Measurements from ENCODE around the gene HOXC9. TPM values are rescaled to one million over a fixed set of nuclear protein-coding genes. Genes with fewer than 3 reads are reported as not detected.

HOXC9 gene
- 10 to 100 TPM in 1 of 2 donors, 1 to 10 TPM in 1; 7.0 to 12.0 TPM for total RNA-seq
- long read RNA-seq, donor 1, partial matches to known transcripts, result 0 of 3 reads
- long read RNA-seq, donor 1, other reads (novel, unspliced or antisense), result 0 of 3 reads
- long read RNA-seq, donor 2, transcript HOXC9-201 (2 exons, 1,516 nt), result major isoform, 23 of 24 reads
- long read RNA-seq, donor 2, partial matches to known transcripts, result 0 of 24 reads
- long read RNA-seq, donor 2, other reads (novel, unspliced or antisense), result 1 of 24 reads

DNA sequence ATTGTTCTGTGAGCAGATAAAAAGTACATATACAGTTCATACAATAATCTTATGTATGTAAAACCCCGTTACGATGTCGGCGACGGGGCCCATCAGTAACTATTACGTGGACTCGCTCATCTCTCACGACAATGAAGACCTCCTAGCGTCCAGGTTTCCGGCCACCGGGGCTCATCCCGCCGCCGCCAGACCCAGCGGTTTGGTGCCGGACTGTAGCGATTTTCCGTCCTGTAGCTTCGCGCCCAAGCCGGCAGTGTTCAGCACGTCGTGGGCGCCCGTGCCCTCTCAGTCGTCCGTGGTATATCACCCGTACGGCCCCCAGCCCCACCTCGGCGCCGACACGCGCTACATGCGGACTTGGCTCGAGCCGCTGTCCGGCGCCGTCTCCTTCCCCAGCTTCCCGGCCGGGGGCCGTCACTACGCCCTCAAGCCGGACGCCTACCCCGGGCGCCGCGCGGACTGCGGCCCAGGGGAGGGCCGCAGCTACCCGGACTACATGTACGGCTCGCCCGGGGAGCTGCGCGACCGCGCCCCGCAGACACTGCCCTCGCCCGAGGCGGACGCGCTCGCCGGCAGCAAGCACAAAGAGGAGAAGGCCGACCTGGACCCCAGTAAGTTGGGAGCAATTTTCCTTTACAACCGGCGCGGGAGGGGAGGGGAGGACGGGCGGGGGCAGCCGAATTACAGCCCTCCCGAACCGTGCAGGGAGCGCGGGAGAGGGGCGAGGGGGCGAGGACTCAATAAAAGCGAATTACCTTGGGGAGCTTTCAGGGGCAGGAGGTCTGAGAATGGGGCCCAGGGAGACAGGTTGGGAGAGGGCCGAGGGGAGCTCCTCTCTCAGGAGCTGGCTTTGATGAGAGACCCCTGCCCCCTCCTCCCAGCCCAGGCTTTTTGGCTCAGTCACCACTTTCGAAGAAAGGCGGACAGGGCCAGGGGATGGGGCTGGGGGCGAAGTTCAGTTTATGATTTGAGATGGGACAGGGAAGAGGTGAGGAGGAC, at the start of gene HOXC9:
Gene HOXC9, plus strand, starts transcription at position 46 of the 999 bp plus-strand sequence. Its CDS starts 28 bp downstream, at position 74.
- intact Hi-C loops (cut with DNase I), result loop anchor here in 1 of 2 donors (10.0 kb wide), 1 partner anchor 354 kb away; no protein-coding TSS in a partner anchor
- no peak for DNase-seq (ENCODE audit: low spot score)

DNA sequence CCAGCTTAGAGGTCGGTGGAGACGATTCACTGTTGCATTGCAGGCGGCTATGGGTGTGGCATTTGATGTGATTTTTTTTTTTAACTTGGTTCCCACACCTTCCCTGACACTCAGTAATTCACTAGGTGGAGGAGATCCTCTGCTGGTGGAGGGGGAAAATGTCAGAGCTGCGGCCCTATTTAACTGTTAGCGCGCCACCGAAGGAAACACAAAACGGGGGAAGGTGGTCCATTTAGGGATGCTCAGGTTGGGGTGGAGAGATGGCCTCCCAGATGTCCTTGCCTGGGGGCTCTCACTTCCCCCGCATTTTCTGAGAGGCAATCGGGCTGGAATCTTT, 49.6 kb upstream of the HOXC9 start:
- intact Hi-C loops (cut with DNase I), result no loop called here

DNA sequence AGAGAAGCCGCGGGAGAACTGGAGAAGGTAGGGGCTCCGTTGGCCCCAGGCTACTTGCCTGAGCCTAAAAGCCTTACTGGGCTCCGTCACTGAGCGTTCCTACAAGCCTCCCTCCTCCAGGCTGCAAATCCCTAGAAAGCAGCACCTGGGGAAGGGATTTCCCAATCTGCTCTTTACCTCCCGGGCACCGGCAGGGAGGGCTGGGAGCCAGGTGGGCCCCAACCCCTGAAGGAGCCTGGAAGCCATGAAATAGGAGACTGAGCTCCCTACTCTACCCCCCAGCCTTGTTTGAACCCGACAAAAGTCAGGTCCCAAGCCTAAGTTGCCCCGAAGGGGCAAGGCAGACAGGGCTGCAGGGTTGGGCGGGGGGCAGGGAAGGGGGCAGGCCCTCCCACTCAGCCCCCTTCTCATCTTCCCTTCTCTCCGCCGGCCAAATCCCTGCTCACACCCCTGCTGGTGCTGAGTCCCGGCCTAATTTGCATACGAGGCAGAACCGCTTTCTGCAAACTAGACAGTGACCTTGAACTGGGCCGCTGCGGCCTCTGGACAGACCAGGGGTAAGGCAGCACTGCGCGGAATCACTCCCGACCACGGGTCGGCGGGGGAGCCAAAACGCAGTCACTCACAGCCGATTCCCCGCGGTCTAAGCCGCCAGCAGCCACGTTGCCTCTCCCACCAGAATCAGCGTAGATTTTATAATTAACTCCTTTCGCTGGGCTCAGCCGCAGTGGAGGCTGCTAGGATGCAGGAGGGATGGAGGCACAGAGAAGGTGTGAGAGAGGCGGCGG, 49.0 kb upstream of the HOXC9 start:
- DNase-seq (ENCODE audit: low spot score), result no peak
- intact Hi-C loops (cut with DNase I), result no loop called here

More for the DNA sequence above, 49.6 kb upstream of the HOXC9 start:
- DNase-seq (ENCODE audit: low spot score), result no peak

DNA sequence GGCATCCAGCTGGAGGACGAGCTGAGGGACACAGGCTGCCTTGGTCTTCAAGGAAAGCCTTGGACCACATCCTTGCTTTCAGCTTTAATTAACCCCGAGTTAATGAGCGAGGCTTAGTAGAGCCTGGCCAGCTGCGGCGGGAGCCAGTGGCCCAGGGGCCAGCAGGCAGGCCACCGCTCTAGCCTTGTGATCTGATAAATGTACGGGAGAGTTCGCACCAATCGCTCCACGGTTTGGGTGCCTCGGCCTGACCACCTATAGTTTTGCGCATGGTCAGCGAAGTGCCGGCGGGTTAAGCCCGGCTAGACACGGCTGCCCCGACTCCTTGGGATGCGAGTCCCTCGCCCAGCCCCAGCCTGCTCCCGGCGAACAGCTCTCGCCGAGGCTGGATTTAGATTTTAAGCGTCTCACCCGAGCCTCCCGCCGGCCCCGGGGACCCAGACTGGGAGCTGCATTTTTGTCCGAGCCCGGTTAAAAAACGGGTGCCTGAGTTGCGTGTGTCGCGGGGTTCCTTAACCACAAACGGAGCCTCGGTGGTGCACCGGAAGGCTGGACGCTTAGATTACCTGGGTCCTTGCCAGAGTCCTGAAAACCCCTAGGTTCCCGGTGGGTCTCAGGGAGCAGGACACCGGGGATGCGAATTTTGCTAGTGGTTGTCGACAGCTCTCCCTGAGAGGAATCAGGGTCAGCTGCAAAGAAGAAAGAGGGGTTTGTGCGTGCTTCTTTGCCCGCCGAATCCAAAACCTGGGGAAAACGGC, 48.2 kb upstream of the HOXC9 start:
- intact Hi-C loops (cut with DNase I), result no loop called here
- no peak for DNase-seq (ENCODE audit: low spot score)

DNA sequence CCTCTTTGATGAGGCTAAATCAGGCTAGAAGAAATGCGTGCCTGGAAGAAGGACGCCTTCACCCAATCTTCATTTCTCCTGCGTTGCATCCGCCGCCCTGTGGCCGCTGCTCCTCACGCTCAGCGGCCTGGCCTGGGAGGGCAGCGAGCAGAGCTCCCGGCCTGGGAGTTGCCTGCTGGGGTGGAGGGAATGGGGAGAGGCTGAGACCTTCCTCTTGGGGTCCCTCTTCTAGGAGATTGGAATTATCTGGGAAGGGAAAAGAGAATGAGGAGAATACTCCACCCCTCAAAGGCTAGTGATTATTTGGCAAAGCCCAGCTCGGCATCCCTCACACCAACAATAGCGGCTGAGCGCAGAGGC, 47.6 kb upstream of the HOXC9 start:
- intact Hi-C loops (cut with DNase I), result no loop called here
- no peak for DNase-seq (ENCODE audit: low spot score)

DNA sequence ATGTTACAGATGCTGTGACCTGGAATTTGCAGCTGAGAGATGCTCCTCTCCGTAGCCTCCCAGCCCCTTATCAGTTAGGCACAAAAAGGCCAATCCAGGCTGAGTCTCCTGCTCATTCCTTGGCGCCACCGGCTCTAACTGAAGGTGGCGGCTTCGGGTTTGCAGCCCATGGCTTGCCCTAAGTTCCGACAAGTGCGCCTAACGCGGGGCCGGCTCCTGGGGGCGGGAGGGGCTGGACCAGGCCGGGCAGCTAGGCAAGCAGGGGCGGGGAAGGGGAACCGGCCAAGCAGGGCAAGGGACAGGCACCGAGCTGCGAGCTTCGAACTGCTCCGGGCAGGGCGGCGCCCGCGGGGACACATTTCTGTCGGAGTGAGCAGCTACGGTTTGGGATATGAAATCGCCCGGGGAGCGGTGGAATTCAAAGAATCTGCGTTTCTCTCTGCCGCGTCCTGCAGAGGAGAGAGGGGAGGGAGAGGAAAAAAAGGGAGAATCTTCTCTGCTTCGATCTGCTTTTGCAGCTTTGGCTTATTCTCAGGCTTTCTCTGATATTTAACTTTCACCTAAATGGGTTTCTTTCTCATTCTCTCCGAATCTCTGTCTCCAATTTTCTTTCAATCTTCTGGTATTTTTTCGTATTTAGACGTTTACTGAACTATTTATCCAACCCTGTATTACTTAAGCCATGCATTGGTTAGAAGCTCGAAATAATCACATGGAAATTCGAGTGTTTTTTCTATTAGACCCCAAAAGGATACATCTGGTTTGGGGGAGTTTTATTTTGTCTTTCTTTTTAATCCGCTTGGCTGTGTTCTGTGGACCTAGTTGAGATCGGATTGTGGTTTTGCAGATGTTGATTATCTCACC, 46.9 kb upstream of the HOXC9 start:
- intact Hi-C loops (cut with DNase I), result no loop called here
- no peak for DNase-seq (ENCODE audit: low spot score)

DNA sequence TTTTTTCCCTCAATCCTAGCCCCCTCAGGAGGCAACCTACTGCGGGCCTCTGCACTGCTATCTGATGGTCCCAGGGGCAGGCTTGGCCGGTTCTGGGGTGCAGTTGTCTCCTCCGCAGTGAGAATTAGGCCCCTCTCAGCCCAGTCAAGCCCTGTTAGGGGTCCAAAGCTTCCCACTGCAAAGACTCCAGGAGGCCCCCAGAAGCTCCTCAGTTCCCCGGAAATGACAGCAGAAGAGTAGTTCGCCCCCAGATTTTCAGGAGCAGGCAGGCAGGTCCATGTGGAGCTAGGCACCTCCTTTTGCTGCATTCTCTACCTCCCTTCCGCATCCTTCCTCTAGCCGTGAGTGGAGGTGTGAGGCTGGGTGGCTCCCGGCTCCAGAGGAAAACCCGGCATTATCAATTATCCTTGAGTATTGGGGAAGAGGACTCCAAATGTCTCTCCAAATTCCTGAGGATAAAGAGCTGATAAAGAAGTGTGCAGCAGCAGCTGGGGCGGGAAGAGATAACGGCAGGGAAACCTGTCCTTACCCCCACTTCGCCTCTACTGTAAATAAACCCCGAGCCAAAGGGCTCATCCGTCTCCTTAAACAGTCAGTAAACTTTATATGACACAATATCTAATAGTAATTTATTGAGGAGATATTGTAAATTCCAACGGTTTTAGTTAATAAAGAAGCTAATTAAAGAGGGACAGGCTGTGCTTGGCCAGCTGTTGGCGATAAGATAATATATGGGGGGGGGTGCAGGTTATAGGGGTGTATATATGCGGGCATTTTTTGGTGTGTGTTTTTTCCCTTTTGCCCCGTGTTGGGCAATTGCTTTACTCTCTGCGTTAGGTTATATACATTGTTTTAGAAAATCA, 45.9 kb upstream of the HOXC9 start:
- intact Hi-C loops (cut with DNase I), result no loop called here
- DNase-seq (ENCODE audit: low spot score), result no peak

DNA sequence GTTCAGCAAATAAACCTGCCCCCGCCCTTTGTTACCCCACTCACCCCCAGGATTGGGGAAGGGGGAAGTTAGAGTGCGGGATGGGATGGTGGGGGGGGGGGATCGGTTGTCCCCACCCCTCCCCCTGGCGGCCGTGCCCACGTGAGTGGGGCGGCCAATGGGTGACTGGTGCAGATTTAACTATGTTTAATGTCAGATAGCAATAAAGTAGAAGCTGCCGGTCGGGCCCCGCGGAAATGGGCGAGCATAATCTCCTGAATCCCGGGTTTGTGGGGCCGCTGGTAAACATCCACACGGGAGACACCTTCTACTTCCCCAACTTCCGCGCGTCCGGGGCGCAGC, 45.3 kb upstream of the HOXC9 start, which contains the start of gene HOXC12:
Gene HOXC12, plus strand, starts transcription at position 210 of the 342 bp plus-strand sequence. Its CDS starts 27 bp downstream, at position 237.
- peak; percentile 70 for DNase-seq (ENCODE audit: low spot score)
- intact Hi-C loops (cut with DNase I), result no loop called here

DNA sequence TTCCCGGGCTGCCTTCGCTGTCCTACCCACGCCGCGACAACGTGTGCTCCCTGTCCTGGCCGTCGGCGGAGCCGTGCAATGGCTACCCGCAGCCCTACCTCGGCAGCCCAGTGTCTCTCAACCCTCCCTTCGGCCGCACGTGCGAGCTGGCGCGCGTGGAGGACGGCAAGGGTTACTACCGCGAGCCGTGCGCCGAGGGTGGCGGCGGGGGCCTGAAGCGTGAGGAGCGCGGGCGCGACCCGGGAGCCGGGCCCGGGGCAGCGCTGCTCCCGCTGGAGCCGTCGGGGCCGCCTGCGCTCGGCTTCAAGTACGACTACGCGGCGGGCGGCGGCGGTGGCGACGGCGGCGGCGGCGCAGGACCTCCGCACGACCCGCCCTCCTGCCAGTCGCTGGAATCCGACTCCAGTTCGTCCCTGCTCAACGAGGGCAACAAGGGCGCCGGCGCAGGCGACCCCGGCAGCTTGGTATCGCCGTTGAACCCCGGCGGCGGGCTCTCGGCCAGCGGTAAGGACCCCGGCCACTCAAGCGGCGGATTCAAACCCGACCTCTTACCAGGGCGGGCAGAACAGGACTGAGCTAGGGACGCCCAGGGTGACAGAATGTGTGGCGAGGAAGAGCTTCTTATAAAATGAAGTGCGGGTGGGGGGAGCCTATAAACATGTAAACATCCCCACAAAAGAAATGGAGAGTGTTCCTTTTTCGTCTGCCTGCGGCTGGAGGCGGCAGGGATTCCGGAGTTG, 44.8 kb upstream of the HOXC9 start:
- intact Hi-C loops (cut with DNase I), result no loop called here

DNA sequence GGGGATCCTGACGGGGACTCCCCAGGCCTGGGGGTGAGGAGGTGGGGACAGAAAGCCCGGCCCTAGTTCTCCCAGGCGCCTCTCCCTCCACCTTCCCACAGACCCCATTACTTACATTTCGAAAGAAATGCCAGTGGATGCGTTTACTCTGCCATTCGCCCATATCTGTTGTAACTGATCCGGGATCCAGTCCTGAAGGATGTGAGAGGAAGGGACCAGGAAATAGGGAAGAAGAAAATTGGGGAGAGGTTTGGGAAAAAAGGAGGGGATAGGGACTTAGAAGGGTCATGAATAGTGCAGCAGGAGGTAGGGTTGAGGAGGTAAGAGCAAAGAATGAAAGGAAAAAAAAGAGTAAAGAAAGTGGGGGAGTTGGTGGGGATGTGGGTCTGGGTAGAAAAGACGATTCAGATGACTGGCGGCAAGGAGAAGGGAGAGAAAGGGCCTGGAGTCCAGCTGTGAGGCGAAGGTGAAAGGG, 44.1 kb upstream of the HOXC9 start:
- no peak for DNase-seq (ENCODE audit: low spot score)
- intact Hi-C loops (cut with DNase I), result no loop called here

More for the DNA sequence above, 44.8 kb upstream of the HOXC9 start:
- peak; percentile 72 for DNase-seq (ENCODE audit: low spot score)

DNA sequence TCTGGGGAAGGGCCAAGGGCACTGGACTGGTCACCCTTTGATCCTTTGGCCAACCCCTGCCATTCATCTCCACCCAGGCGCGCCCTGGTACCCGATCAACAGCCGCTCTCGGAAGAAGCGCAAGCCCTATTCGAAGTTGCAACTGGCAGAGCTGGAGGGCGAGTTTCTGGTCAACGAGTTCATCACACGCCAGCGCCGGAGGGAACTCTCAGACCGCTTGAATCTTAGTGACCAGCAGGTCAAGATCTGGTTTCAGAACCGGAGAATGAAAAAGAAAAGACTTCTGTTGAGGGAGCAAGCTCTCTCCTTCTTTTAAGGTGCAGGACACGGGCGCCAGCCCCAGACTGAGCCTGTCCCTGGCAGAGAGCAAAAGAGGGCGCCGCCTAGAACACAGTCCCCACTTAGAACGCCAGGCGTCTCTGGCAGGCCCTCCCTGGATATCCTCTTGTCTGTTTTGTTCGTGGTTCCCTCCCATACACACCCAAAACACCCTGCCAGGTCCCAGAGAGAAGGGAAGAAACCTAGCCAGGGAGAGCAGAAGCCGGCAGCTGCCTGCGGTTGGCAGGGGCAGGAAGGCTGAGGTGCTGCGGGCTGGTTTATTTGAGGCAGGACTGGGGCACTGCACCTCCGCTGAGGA, 43.6 kb upstream of the HOXC9 start:
- intact Hi-C loops (cut with DNase I), result no loop called here
- peak; percentile 59 for DNase-seq (ENCODE audit: low spot score)

DNA sequence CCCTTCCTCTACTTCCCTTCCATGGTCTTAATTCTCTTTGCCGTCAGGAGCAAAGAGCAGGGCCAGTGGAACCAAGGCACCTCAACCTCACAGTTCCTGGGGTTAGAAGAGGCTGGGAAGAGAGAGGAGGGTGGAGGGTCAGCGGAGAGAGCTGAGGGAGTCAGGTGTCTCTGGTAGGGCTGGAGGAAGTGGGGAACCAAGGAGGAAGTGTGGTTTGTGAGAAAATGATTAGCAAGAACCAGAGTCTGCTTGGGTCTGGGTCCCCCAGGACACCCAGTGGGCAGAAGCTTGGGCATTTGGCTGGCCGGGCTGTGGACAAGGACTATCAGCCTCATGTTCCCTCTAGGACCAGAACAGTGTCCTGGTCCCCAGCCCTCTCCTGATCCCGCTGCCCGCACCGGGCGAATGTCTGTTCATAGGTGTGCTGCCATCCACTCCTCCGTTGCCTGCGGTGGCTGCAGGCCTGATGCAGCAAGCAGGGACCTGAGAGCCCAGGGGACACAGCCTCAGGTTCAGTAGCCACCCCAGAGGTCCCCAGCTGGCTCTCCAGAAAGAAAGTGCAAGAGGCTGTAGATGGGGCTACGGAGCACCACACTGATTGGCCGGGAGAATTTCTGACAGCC, 42.9 kb upstream of the HOXC9 start:
- intact Hi-C loops (cut with DNase I), result no loop called here
- peak; percentile 53 for DNase-seq (ENCODE audit: low spot score)

DNA sequence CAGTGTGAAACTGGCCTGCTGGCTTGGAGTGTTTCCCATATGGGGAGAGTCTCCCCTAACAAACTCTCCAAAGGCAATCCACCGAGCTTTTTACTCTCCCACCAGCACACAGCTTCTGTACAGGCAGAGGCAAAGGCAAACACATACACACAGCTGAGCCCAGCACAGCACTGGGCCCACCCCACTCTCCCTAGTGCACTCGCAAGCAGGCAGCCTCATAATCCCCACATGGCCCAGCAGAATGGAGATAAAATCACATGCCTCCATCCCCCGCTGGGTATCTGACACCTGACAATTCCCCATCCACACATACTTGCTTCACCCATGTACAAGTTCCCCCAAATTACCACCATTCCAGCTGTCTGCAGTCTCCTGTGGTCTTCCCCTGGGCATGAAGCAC, 41.8 kb upstream of the HOXC9 start:
- intact Hi-C loops (cut with DNase I), result no loop called here
- no peak for DNase-seq (ENCODE audit: low spot score)

DNA sequence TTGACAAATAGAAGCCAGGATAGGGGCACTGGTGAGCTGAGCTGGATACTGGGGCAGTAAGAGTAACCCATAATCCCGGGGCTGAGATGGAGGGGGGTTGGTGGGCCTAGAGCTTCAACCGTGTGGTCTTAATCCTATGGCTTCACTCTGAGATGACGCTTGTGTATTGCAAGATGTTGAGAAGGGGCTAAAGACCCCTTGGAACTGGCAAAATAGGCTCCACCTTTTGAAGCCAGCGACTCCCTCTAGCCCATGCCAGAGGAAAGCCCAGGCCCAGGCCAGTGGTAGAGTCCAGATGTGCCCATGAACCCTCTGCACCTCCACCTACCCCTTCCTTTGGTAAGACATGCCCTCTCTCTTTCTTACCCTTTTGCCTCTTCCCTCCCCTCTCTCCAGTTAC, 40.6 kb upstream of the HOXC9 start:
- intact Hi-C loops (cut with DNase I), result no loop called here
- no peak for DNase-seq (ENCODE audit: low spot score)

DNA sequence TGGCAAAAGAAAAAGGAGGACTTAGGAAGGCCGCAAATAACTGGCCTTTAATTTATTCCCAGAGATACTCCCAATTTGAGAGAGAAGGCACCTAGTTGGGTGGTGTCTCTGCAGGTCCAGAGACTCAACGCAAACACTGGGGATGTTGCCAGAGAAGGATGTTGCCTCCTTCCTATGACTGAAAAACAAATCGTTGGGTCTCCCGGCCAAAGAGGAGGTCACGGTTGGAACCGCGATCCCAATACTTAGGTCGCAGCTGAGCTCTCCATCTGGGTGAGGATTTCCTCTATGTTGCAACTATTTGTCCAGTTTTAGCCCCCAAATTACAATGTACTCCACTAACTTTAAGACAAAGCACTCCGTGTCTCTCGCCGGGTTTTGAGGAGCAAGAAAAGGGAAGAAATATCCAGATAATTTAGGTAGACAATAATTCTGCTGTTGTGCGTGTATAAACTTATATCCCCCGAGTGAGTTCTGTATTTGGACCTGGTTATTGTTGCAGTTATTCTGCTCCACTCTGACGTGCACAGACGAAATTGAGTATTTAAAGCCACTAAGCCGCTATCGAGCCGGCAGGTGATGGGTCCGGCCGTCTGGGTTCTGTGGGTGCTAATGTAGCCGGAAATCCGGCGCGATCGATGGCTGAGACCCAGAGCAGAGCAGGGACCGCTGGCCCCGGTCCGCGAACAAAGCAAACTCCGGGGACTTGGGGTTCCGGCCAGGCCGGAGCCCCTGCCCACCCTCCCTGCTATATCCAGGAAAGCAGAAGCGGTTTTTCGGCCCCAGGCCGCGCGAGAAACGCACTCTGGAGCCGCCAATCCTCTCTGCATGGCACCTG, 39.6 kb upstream of the HOXC9 start:
- DNase-seq (ENCODE audit: low spot score), result peak; percentile 56
- intact Hi-C loops (cut with DNase I), result no loop called here

All from posterior vena cava (tissue), 2 donors.